GM12878 (cell line): ENCODE results near the gene GPR108. TPM values are rescaled to one million over a fixed set of nuclear protein-coding genes. Genes with fewer than 3 reads are reported as not detected.

Source experiments
- ATF7 ChIP-seq: fragments of 450-650 bp; IDR thresholded peaks from 2 replicates; pipeline ENCODE4 v1.6.1; 2016; ENCODE audit warnings: low read depth, mild to moderate bottlenecking
- BRCA1 ChIP-seq: IDR thresholded peaks from 2 replicates; pipeline ENCODE4 v1.6.1; 2011; ENCODE audit warnings: low read depth, low read length, improper control_type of control experiment
- CHD4 ChIP-seq: fragments of 200-600 bp; sonication (generic); IDR thresholded peaks from 2 replicates; pipeline ENCODE4 v1.6.1; 2016; ENCODE audit warnings: mild to moderate bottlenecking
- E2F4 ChIP-seq: IDR thresholded peaks from 2 replicates; pipeline ENCODE4 v1.6.1; 2012; ENCODE audit warnings: low read depth, low read length, improper control_type of control experiment
- HSF1 ChIP-seq: fragments of 150-350 bp; IDR thresholded peaks from 2 replicates; pipeline ENCODE4 v1.6.1; 2014; ENCODE audit warnings: mild to moderate bottlenecking, low read depth, low read length
- IKZF2 ChIP-seq, 2 experiments: fragments of 450-650 bp; IDR thresholded peaks; 2 replicates each; pipeline ENCODE4 v1.6.1; 2017; ENCODE audit warnings: mild to moderate bottlenecking in 2 of 2, moderate library complexity in 2 of 2
- LARP7 ChIP-seq: fragments of 450-650 bp; IDR thresholded peaks from 2 replicates; pipeline ENCODE4 v1.6.1; 2017; ENCODE audit warnings: mild to moderate bottlenecking
- NBN ChIP-seq: fragments of 450-650 bp; IDR thresholded peaks from 2 replicates; pipeline ENCODE4 v1.6.1; 2016
- NFIC ChIP-seq: IDR thresholded peaks from 2 replicates; pipeline ENCODE4 v1.6.1; 2012; ENCODE audit warnings: low read depth, mild to moderate bottlenecking, inconsistent platforms, low read length, moderate library complexity
- NFYA ChIP-seq: IDR thresholded peaks from 2 replicates; pipeline ENCODE4 v1.6.1; 2011; ENCODE audit warnings: low read depth, mild to moderate bottlenecking, low read length, improper control_type of control experiment, borderline replicate concordance
- NFYB ChIP-seq: IDR thresholded peaks from 2 replicates; pipeline ENCODE4 v1.6.1; 2011; ENCODE audit warnings: low read depth, mild to moderate bottlenecking, low read length, improper control_type of control experiment, moderate library complexity; ENCODE audit not compliant: insufficient read depth
- NR2F1 ChIP-seq: fragments of 450-650 bp; conservative IDR thresholded peaks from 2 replicates; pipeline ENCODE4 v1.6.1; 2017; ENCODE audit warnings: mild to moderate bottlenecking
- POLR2AphosphoS5 ChIP-seq: IDR thresholded peaks from 2 replicates; pipeline ENCODE4 v1.6.1; 2011; ENCODE audit warnings: mild to moderate bottlenecking, low read length, inconsistent platforms
- POU2F2 ChIP-seq: IDR thresholded peaks from 3 replicates; pipeline ENCODE4 v1.6.1; 2011; ENCODE audit warnings: low read depth, mild to moderate bottlenecking, low read length, borderline replicate concordance
- RAD21 ChIP-seq: IDR thresholded peaks from 2 replicates; pipeline ENCODE4 v1.6.1; 2011; ENCODE audit warnings: mild to moderate bottlenecking, low read depth, low read length, moderate library complexity; ENCODE audit not compliant: insufficient read depth
- RAD51 ChIP-seq: fragments of 450-650 bp; IDR thresholded peaks from 2 replicates; pipeline ENCODE4 v1.6.1; 2016; ENCODE audit warnings: moderate library complexity, mild to moderate bottlenecking, inconsistent platforms
- RB1 ChIP-seq: fragments of 450-650 bp; formaldehyde crosslinking; IDR thresholded peaks from 2 replicates; pipeline ENCODE4 v1.6.1; 2017; ENCODE audit warnings: mild to moderate bottlenecking, borderline replicate concordance
- SP1 ChIP-seq: IDR thresholded peaks from one replicate; pipeline ENCODE4 v1.6.1; 2011; ENCODE audit warnings: low read depth, low read length
- SUZ12 ChIP-seq: fragments of 200-600 bp; sonication (generic); IDR thresholded peaks from one replicate; pipeline ENCODE4 v1.6.1; 2018; ENCODE audit warnings: antibody characterized with exemption, mild to moderate bottlenecking; ENCODE audit not compliant: unreplicated experiment
- TARDBP ChIP-seq: IDR thresholded peaks from 2 replicates; pipeline ENCODE4 v1.6.1; 2016; ENCODE audit warnings: borderline replicate concordance
- TBL1XR1 ChIP-seq: IDR thresholded peaks from 2 replicates; pipeline ENCODE4 v1.6.1; 2012; ENCODE audit warnings: low read depth, low read length, improper control_type of control experiment
- polyA plus RNA-seq, 11 experiments: library from polyadenylated mRNA; depleted of rRNA in 4 of 11; unstranded in 6 of 11; stranded (reverse) in 5 of 11; fragments of >200 nt; fragmentation: Nextera tagmentation in 4 of 11; fragmentation: Illumina TruSeq in 1 of 11; extraction: Ambion mirVana in 4 of 11; extraction: Trizol in 1 of 11; gene quantifications; 1 replicate in 1 of 11; 2 replicates in 10 of 11; pipeline versions ENCODE4 v1.2.1 to v1.2.3, GENCODE V29; 2011 to 2016; ENCODE audit warnings: inconsistent platforms in 2 of 11, missing spikeins in 2 of 11, low read depth in 1 of 11
- total RNA-seq, 4 experiments: library from RNA; depleted of rRNA in 3 of 4; stranded (reverse); fragments of >200 nt in 3 of 4; fragmentation: Illumina TruSeq in 1 of 4; extraction: Trizol in 1 of 4; gene quantifications; 2 replicates each; pipeline versions ENCODE4 v1.2.1 to v1.2.3, GENCODE V29; 2013 to 2021
- TF ChIP-seq, protein P1 (sequence below): fragments of 450-650 bp; IDR thresholded peaks from 2 replicates; pipeline ENCODE4 v1.6.1; 2016; ENCODE audit warnings: mild to moderate bottlenecking

Gene GPR108
- total and polyA plus RNA-seq, 10 of the 15 experiments (the other 5 are each of a cell fraction or from before 2014, with no cell fraction given), result 4.4 to 87.2 (median 57.1) TPM

DNA sequence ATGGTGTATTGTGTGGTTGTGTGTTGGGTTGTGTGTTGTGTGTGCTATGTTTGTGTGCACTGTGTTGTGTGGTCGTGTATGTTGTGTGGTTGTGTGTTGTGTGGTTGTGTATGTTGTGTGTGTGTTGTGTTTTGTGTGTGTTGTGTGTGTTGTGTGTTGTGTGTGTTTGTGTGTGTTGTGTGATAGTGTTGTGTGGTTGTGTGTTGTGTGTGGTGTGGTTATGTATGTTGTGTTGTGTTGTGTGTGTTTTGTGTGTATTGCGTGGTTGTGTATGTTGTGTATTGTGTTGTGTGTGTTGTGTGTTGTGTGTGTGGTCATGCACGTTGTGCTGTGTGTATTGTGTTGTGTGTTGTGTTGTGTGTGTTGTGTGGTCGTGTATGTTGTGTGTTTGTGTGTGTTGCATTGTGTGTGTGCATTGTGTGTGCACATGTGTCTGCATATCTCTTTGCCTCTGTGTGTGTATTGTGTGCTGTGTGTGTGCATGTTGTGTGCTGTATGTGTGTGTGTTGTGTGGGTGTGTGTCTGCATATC lies 19.9 kb downstream of the GPR108 start (continued):
- TF ChIP-seq POU2F2 (no peak), IKZF2 (IDR thresholded peaks at IDR 0.05) (no peak; a peak in 1 of 4 replicates), CHD4 (peak; percentile 20; the same call in 1 of the 2 replicates), RB1 (no peak), HSF1 (no peak), NFYA (no peak), NBN (peak; percentile 91), NFYB (no peak), ATF7 (no peak), TBL1XR1 (no peak), E2F4 (no peak), RAD21 (no peak), BRCA1 (no peak), NR2F1 (no peak), TARDBP (no peak), POLR2AphosphoS5 (no peak), RAD51 (no peak), NFIC (no peak), SUZ12 (no peak), LARP7 (no peak), SP1 (no peak)
- TF ChIP-seq, protein P1, sequence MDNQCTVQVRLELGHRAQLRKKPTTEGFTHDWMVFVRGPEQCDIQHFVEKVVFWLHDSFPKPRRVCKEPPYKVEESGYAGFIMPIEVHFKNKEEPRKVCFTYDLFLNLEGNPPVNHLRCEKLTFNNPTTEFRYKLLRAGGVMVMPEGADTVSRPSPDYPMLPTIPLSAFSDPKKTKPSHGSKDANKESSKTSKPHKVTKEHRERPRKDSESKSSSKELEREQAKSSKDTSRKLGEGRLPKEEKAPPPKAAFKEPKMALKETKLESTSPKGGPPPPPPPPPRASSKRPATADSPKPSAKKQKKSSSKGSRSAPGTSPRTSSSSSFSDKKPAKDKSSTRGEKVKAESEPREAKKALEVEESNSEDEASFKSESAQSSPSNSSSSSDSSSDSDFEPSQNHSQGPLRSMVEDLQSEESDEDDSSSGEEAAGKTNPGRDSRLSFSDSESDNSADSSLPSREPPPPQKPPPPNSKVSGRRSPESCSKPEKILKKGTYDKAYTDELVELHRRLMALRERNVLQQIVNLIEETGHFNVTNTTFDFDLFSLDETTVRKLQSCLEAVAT, result 0 out of 2 replicates have a peak, but pooled peaks have one; percentile 36
